Measurements from ENCODE around the gene EEF1A2.

The EEF1A2 gene

GRCh38 chr20:63464289-63464635 is 34.6 kb downstream of the EEF1A2 start:
- no peak overlapping the region for H3K27ac ChIP-seq
- TF ChIP-seq ZFX (IDR thresholded peaks at IDR 0.05; ENCODE audit: borderline replicate concordance), result no peak
- TF ChIP-seq CTCF (IDR thresholded peaks at IDR 0.05), result no peak

GRCh38 chr20:63463400-63464288 is 35.2 kb downstream of the EEF1A2 start:
- H3K27ac ChIP-seq, result no peak overlapping the region
- no peak for TF ChIP-seq CTCF (IDR thresholded peaks at IDR 0.05)
- TF ChIP-seq ZFX (IDR thresholded peaks at IDR 0.05; ENCODE audit: borderline replicate concordance), result no peak

GRCh38 chr20:63462244-63462643 is 36.6 kb downstream of the EEF1A2 start:
- no peak overlapping the region for H3K27ac ChIP-seq
- TF ChIP-seq CTCF (IDR thresholded peaks at IDR 0.05) (no peak), ZFX (IDR thresholded peaks at IDR 0.05; ENCODE audit: borderline replicate concordance) (no peak)

GRCh38 chr20:63461104-63461763 is 37.6 kb downstream of the EEF1A2 start:
- no peak for TF ChIP-seq CTCF (IDR thresholded peaks at IDR 0.05)
- TF ChIP-seq ZFX (IDR thresholded peaks at IDR 0.05; ENCODE audit: borderline replicate concordance), result no peak
- H3K27ac ChIP-seq, result no peak overlapping the region

GRCh38 chr20:63459070-63459380 is 39.9 kb downstream of the EEF1A2 start:
- no peak for TF ChIP-seq ZFX (IDR thresholded peaks at IDR 0.05; ENCODE audit: borderline replicate concordance)
- H3K27ac ChIP-seq, result no peak overlapping the region

- TF ChIP-seq ZFX (IDR thresholded peaks at IDR 0.05; ENCODE audit: borderline replicate concordance) (no peak), CTCF (IDR thresholded peaks at IDR 0.05) (no peak)
- no peak overlapping the region for H3K27ac ChIP-seq
Measured at GRCh38 chr20:63458170-63459069, 40.5 kb downstream of the EEF1A2 start.

GRCh38 chr20:63457737-63458136 is 41.1 kb downstream of the EEF1A2 start:
- no peak overlapping the region for H3K27ac ChIP-seq
- TF ChIP-seq CTCF (IDR thresholded peaks at IDR 0.05), result no peak
- no peak for TF ChIP-seq ZFX (IDR thresholded peaks at IDR 0.05; ENCODE audit: borderline replicate concordance)

All from 22Rv1 (cell line).